Endometrium (tissue), 2 donors: ENCODE measurements around the gene PSEN2.

Source experiments
- FAIRE-seq: peaks from 2 replicates; lab custom pipeline; 2012; peaks lifted over from hg19 to GRCh38; lab: Jason Lieb, UNC
- donor health status: control.
- donor health status: control.

The PSEN2 gene

GRCh38 chr1:226886122-226886901 is 15.9 kb downstream of the PSEN2 start:
- no peak for FAIRE-seq

DNA sequence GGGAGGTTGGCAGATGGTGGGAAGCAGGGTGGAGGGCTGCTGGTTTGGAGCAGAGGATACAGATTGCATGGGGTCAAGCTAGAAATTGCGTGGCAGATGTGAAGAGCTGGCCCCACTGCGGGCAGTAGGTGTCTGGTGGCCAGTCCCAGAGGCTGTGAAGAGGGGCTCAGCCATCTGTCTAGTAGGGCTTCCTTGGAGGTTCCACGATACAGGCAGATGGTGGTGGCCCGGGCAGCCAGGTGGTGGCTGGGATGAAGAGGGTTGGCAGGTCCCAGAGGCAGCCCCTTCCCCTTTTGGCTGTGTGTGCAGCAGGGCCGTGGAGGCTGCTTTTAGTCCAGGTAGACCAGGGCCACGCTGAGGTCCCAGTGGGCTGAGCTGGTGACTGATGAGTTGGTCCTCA is 16.6 kb downstream of the PSEN2 start:
- no peak for FAIRE-seq

DNA sequence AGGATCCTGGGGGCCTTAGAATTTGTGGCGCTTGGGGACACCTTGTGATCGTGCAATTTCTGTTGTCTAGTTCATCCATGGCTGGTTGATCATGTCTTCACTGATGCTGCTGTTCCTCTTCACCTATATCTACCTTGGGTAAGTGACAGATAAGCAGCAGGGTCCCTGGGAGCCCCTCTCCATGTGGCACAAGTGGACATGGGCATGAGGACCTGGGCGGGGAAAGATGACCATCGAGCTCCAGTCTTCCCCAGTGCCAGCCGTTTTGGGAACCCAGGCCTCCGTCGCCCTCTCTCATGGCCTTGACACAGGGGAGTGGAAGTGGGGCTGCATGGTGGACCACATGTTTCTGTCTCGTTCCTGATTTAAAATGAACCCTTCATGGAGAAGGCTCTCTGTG is 17.6 kb downstream of the PSEN2 start:
- no peak for FAIRE-seq

GRCh38 chr1:226888816-226889215 is 18.4 kb downstream of the PSEN2 start:
- no peak for FAIRE-seq

GRCh38 chr1:226889616-226890330 is 19.4 kb downstream of the PSEN2 start:
- FAIRE-seq = no peak

- FAIRE-seq = no peak
Observed at GRCh38 chr1:226890331-226891108, 20.1 kb downstream of the PSEN2 start.

- no peak for FAIRE-seq
Observed at GRCh38 chr1:226891346-226891745, 20.9 kb downstream of the PSEN2 start.

DNA sequence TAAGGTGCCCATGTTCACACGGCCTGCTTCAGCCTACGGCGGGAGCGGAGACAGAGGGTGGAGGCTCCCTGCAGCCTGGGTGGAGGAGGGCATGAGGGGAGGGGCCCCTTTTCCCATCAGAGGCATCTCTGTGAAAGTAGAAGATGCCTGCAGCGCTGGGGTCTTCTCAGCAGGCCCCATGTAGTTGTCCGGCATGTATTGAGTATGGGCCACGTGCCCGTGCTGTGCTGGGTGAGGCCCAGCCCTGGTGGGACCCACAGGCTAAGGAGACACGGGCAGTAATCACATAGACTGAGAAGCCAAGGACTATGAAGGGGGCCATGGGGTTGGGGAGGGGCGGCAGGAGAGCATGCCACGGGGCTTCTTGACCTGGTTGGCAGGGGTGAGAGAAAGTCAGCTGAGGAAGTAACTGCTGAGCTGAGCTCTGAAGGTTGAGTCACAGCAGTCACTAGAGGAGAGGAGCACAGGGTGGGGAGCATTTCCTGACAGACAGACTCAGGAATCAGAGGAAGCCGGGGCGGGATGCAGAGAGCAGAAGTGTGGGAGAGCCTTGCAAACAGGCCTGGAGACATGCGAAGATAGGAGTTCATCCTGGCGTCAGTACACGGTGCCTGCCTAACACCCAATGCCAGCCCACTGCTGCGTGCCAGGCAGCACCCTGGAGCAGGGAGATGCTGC is 21.6 kb downstream of the PSEN2 start:
- no peak for FAIRE-seq

DNA sequence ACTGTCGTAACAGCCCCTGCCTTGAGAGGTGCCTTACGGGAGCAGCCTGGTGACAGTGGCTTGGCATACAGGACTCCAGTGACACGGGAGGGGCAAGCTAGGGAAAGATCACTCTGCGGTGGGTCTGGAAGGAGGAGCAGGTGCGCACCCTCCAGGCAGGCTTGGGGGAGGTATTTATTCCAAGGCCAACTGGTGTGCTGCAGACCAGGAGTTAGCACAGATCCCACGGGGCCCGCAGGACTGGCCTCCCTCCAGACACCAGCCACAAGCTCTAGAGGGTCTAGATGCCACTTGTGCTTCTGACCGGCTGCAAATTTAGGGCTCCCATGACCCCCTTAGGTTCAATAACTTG is 22.1 kb downstream of the PSEN2 start:
- FAIRE-seq = no peak

- no peak for FAIRE-seq
Observed at GRCh38 chr1:226893936-226894335, 23.5 kb downstream of the PSEN2 start.

DNA sequence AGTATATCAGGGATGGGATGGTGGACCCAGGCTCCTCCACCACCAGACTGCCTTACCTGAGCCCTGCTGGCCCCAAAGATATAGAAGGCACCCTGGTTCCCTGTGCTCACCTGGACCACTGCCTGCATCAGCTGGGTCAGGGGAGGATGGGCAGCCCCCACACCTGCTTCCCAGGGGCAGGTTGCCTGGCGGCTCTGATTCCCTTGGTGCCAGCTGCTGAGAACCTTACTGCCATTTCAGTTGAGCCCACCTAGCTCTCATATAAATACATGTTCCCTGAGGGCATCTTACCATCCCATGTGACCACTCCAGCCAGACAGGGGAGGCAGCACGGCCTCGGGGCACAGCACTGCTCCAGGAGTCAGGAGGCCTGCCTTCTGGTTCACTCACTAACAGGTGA is 24.4 kb downstream of the PSEN2 start:
- no peak for FAIRE-seq

GRCh38 chr1:226895644-226896043 is 25.2 kb downstream of the PSEN2 start:
- FAIRE-seq = no peak

- no peak for FAIRE-seq
Observed at GRCh38 chr1:226898246-226898645, 27.8 kb downstream of the PSEN2 start.

DNA sequence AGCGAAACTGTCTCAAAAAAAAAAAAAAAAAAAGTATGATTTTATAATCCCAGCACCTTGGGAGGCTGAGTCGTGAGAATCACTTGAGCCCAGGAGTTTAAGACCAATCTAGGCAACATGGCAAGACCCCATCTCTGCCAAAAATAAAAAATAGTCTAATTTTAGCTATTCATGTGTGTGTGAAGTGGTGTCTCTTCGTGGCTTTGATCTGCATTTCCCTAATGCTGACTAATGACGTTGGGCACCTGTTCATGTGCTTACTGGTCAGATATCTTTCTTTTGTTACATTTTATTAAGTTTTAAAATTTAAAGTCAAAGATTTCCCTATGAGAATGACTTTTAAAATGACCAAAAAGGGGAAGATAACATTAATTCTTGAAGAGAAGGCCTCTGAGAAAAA is 31.0 kb downstream of the PSEN2 start:
- no peak for FAIRE-seq

DNA sequence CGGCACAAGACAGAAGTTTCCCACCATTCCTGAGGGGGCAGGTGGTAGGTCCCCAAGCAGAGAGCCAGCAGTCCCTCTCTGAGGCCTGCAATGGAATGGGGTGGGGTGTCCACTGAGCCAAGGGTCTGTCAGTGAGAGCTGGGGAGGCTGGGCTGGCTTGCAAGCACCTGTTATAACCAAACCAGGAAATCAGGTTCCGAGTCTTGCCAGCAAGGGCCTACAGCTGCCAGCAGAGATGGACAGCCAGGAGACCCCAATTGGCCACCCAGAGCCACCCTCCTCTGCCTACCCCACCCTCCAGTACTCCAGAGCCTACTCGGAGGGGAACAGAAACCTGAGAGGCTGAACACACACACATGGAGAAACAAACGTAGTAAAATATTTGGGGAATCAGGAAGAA is 32.2 kb downstream of the PSEN2 start:
- FAIRE-seq = no peak

GRCh38 chr1:226903819-226904716 is 33.7 kb downstream of the PSEN2 start:
- no peak for FAIRE-seq

DNA sequence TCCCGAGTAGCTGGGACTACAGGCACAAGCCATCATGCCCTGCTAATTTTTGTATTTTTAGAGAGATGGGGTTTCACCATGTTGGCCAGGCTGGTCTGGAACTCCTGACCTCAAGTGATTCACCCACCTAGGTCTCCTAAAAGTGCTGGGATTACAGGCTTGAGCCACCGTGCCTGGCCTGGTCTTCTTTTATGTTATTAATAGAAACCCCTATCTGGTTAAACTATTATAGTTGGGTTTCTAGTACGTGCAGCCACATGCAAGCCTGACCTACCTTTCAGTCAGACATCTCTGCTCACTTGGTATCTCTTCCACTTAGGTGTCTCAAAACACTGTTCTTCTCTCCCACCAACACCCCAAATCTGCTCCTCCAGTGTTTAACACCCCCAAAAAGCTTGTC is 34.4 kb downstream of the PSEN2 start:
- FAIRE-seq = no peak

DNA sequence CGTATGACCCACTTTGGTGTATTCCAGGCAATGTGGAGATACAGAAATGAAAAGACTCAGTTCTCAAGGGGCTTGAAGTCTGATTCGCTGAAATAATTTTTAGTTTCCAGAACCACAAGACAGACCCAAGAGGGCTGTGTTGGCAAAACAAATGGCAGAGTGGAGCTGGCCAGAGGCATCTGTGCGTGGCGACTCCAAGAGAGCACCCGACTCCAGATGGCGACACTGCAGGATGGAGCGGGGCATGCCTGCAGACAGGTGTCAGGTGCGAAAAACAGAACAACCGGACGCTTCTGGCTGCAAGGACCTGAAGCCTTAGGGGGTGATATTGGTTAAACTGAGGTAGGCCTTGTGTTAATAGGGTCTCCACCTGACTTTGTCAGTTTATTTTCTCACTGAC is 38.0 kb downstream of the PSEN2 start:
- no peak for FAIRE-seq

GRCh38 chr1:226908913-226909312 is 38.5 kb downstream of the PSEN2 start:
- FAIRE-seq = no peak

- no peak for FAIRE-seq
Observed at GRCh38 chr1:226912587-226913176, 42.3 kb downstream of the PSEN2 start.

GRCh38 chr1:226915672-226915995 is 45.2 kb downstream of the PSEN2 start:
- FAIRE-seq = no peak
